Measurements from ENCODE around the gene SLC38A9.
"Not testable (repeated sequence)": the region's sequence is repeated elsewhere in the genome, so short reads cannot be mapped to it uniquely, and the experiment has no call there.

SLC38A9 gene

DNA sequence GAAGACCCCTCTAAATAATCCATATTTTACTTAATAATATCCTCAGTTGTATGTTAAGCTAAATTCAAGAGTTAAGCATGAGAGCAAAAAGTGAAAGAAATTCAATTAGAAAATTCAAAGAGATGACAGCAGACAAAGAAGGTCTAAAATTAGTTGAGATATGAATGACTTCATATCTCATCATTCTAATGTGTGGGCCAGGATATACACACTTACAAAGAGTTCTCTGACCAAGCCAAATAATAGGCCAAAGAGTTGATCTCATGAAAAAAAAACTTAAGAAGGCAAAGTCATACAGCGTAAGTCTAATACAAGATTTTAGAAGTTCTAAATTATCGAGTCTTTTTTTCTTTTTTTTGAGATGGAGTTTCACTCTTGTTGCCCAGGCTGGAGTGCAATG lies 89.7 kb downstream of the SLC38A9 start:
- Histone ChIP-seq H3K36me3 (ENCODE audit: control insufficient read depth, insufficient read depth, low read length) (no peaks in the 10 kb centered on the region), H3K9ac (ENCODE audit: low read depth, low read length) (no peak overlapping the region), H3K27me3 (ENCODE audit: control insufficient read depth, insufficient read depth, low read length) (no peaks in the 10 kb centered on the region), H3K4me1 (ENCODE audit: control insufficient read depth, insufficient read depth, low read length) (peaks cover 25% of the 10 kb centered on the region), H3K9me3 (ENCODE audit: control insufficient read depth, insufficient read depth, low read length) (no peaks in the 10 kb centered on the region), H3K4me3 (ENCODE audit: low read depth, low read length) (no peak overlapping the region)

- no peak overlapping the region for H3K4me3 ChIP-seq (ENCODE audit: low read depth, low read length)
- no peak overlapping the region for H3K9ac ChIP-seq (ENCODE audit: low read depth, low read length)
- no peaks in the 10 kb centered on the region for H3K9me3 ChIP-seq (ENCODE audit: control insufficient read depth, insufficient read depth, low read length)
- no peaks in the 10 kb centered on the region for H3K36me3 ChIP-seq (ENCODE audit: control insufficient read depth, insufficient read depth, low read length)
- peaks cover 14% of the 10 kb centered on the region for H3K4me1 ChIP-seq (ENCODE audit: control insufficient read depth, insufficient read depth, low read length)
- H3K27me3 ChIP-seq (ENCODE audit: control insufficient read depth, insufficient read depth, low read length): no peaks in the 10 kb centered on the region
These were observed 90.9 kb downstream of the SLC38A9 start for GRCh38 chr5:55621229-55621628.

GRCh38 chr5:55620766-55621160 lies 91.4 kb downstream of the SLC38A9 start:
- Histone ChIP-seq H3K4me3 (ENCODE audit: low read depth, low read length) (no peak overlapping the region), H3K36me3 (ENCODE audit: control insufficient read depth, insufficient read depth, low read length) (no peaks in the 10 kb centered on the region), H3K4me1 (ENCODE audit: control insufficient read depth, insufficient read depth, low read length) (peaks cover 10% of the 10 kb centered on the region), H3K9me3 (ENCODE audit: control insufficient read depth, insufficient read depth, low read length) (no peaks in the 10 kb centered on the region), H3K9ac (ENCODE audit: low read depth, low read length) (no peak overlapping the region), H3K27me3 (ENCODE audit: control insufficient read depth, insufficient read depth, low read length) (no peaks in the 10 kb centered on the region)

GRCh38 chr5:55620009-55620765 lies 91.9 kb downstream of the SLC38A9 start:
- H3K36me3 ChIP-seq (ENCODE audit: control insufficient read depth, insufficient read depth, low read length): no peaks in the 10 kb centered on the region
- H3K4me3 ChIP-seq (ENCODE audit: low read depth, low read length): no peak overlapping the region
- H3K4me1 ChIP-seq (ENCODE audit: control insufficient read depth, insufficient read depth, low read length): peaks cover 10% of the 10 kb centered on the region
- H3K9ac ChIP-seq (ENCODE audit: low read depth, low read length): no peak overlapping the region
- no peaks in the 10 kb centered on the region for H3K9me3 ChIP-seq (ENCODE audit: control insufficient read depth, insufficient read depth, low read length)
- H3K27me3 ChIP-seq (ENCODE audit: control insufficient read depth, insufficient read depth, low read length): no peaks in the 10 kb centered on the region

- peaks cover 1% of the 10 kb centered on the region for H3K36me3 ChIP-seq (ENCODE audit: control insufficient read depth, insufficient read depth, low read length)
- no peaks in the 10 kb centered on the region for H3K9me3 ChIP-seq (ENCODE audit: control insufficient read depth, insufficient read depth, low read length)
- H3K4me1 ChIP-seq (ENCODE audit: control insufficient read depth, insufficient read depth, low read length): no peaks in the 10 kb centered on the region
- H3K27me3 ChIP-seq (ENCODE audit: control insufficient read depth, insufficient read depth, low read length): no peaks in the 10 kb centered on the region
- H3K4me3 ChIP-seq (ENCODE audit: low read depth, low read length): no peak overlapping the region
- H3K9ac ChIP-seq (ENCODE audit: low read depth, low read length): no peak overlapping the region
These were observed 93.8 kb downstream of the SLC38A9 start for GRCh38 chr5:55618318-55618717.

- Histone ChIP-seq H3K36me3 (ENCODE audit: control insufficient read depth, insufficient read depth, low read length) (peaks cover 3% of the 10 kb centered on the region), H3K4me3 (ENCODE audit: low read depth, low read length) (no peak overlapping the region), H3K9ac (ENCODE audit: low read depth, low read length) (no peak overlapping the region), H3K4me1 (ENCODE audit: control insufficient read depth, insufficient read depth, low read length) (no peaks in the 10 kb centered on the region), H3K9me3 (ENCODE audit: control insufficient read depth, insufficient read depth, low read length) (no peaks in the 10 kb centered on the region), H3K27me3 (ENCODE audit: control insufficient read depth, insufficient read depth, low read length) (no peaks in the 10 kb centered on the region)
These were observed 98.8 kb downstream of the SLC38A9 start for GRCh38 chr5:55613112-55613868.

- Histone ChIP-seq H3K36me3 (ENCODE audit: control insufficient read depth, insufficient read depth, low read length) (peaks cover 3% of the 10 kb centered on the region), H3K9ac (ENCODE audit: low read depth, low read length) (no peak overlapping the region), H3K9me3 (ENCODE audit: control insufficient read depth, insufficient read depth, low read length) (no peaks in the 10 kb centered on the region), H3K4me3 (ENCODE audit: low read depth, low read length) (no peak overlapping the region), H3K4me1 (ENCODE audit: control insufficient read depth, insufficient read depth, low read length) (no peaks in the 10 kb centered on the region), H3K27me3 (ENCODE audit: control insufficient read depth, insufficient read depth, low read length) (no peaks in the 10 kb centered on the region)
These were observed 101.6 kb downstream of the SLC38A9 start for GRCh38 chr5:55610542-55610941.

GRCh38 chr5:55609413-55609812 lies 102.7 kb downstream of the SLC38A9 start:
- Histone ChIP-seq H3K4me1 (ENCODE audit: control insufficient read depth, insufficient read depth, low read length) (no peaks in the 10 kb centered on the region), H3K27me3 (ENCODE audit: control insufficient read depth, insufficient read depth, low read length) (no peaks in the 10 kb centered on the region), H3K36me3 (ENCODE audit: control insufficient read depth, insufficient read depth, low read length) (peaks cover 3% of the 10 kb centered on the region), H3K9ac (ENCODE audit: low read depth, low read length) (no peak overlapping the region), H3K9me3 (ENCODE audit: control insufficient read depth, insufficient read depth, low read length) (no peaks in the 10 kb centered on the region), H3K4me3 (ENCODE audit: low read depth, low read length) (no peak overlapping the region)

DNA sequence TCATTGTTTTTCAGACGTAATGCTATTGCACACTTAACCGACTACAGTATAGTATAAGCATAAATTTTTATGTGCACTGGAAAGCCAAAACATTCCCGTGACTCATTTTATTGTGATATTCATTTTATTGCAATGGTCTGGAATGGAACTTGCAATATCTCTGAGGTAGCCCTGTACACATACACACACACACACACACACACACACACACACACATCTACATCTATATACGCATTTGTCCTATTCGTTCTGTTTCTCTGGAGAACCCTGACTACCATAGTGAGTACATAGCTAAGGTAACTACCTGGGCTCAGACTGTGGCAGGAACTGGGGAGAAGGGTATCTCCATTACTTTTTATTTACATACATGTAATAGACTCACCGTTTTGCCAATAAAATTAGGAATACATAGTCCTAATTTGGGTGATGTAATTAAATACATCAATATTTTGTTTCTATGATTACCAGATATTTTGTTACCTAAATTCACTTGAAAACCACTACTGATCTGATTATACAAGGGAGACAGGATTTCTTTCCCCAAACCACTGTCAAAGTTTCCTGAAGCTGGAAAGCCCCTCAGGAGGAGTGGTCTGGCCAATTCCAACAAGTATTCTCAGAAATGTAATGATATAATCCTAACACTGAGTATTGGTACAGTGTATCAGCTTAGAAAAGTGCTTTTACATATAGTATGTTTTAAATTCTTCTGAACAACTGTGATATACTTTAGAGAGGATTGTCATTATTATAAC lies 103.4 kb downstream of the SLC38A9 start:
- no peak overlapping the region for H3K4me3 ChIP-seq (ENCODE audit: low read depth, low read length)
- peaks cover under 1% of the 10 kb centered on the region for H3K4me1 ChIP-seq (ENCODE audit: control insufficient read depth, insufficient read depth, low read length)
- H3K9ac ChIP-seq (ENCODE audit: low read depth, low read length): no peak overlapping the region
- H3K9me3 ChIP-seq (ENCODE audit: control insufficient read depth, insufficient read depth, low read length): no peaks in the 10 kb centered on the region
- H3K36me3 ChIP-seq (ENCODE audit: control insufficient read depth, insufficient read depth, low read length): peaks cover 3% of the 10 kb centered on the region
- H3K27me3 ChIP-seq (ENCODE audit: control insufficient read depth, insufficient read depth, low read length): no peaks in the 10 kb centered on the region

DNA sequence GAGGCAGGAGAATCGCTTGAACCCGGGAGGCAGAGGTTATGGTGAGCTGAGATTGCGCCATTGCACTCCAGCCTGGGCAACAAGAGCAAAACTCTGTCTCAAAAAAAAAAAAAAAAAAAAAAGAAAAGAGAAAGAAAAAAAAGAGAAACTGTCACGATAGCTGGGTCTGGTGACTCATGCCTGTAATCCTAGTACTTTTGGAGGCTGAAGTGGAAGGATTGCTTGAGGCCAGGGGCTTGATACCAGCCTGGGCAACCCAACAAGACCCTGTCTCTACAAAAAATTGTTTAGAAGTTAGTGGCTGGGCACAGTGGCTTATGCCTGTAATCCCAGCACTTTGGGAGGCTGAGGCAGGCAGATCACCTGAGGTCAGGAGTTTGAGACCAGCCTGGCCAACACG lies 104.8 kb downstream of the SLC38A9 start:
- not testable (repeated sequence) for H3K4me1 ChIP-seq (ENCODE audit: control insufficient read depth, insufficient read depth, low read length); H3K27me3 ChIP-seq (ENCODE audit: control insufficient read depth, insufficient read depth, low read length); H3K36me3 ChIP-seq (ENCODE audit: control insufficient read depth, insufficient read depth, low read length); H3K9me3 ChIP-seq (ENCODE audit: control insufficient read depth, insufficient read depth, low read length); H3K9ac ChIP-seq (ENCODE audit: low read depth, low read length); H3K4me3 ChIP-seq (ENCODE audit: low read depth, low read length)

GRCh38 chr5:55604611-55605067 lies 107.5 kb downstream of the SLC38A9 start:
- Histone ChIP-seq H3K4me3 (ENCODE audit: low read depth, low read length) (no peak overlapping the region), H3K9ac (ENCODE audit: low read depth, low read length) (no peak overlapping the region), H3K9me3 (ENCODE audit: control insufficient read depth, insufficient read depth, low read length) (no peaks in the 10 kb centered on the region)

More at GRCh38 chr5:55604611-55605067, 107.5 kb downstream of the SLC38A9 start:
- Histone ChIP-seq H3K36me3 (ENCODE audit: control insufficient read depth, insufficient read depth, low read length) (no peaks in the 10 kb centered on the region), H3K4me1 (ENCODE audit: control insufficient read depth, insufficient read depth, low read length) (peaks cover 8% of the 10 kb centered on the region), H3K27me3 (ENCODE audit: control insufficient read depth, insufficient read depth, low read length) (no peaks in the 10 kb centered on the region)

Measured in iPS-15b (cell line).